DND-41 (cell line): ENCODE data around the gene CUTC.

Experiments
- EZH2 ChIP-seq: IDR thresholded peaks from 3 replicates; pipeline ENCODE4 v1.6.1; 2012; ENCODE audit warnings: borderline replicate concordance, low read depth, mild to moderate bottlenecking, moderate library complexity, low read length, inconsistent platforms; ENCODE audit not compliant: severe bottlenecking
- TF ChIP-seq, protein P1 (sequence below): IDR thresholded peaks from 2 replicates; pipeline ENCODE4 v1.5.1; 2012; ENCODE audit warnings: borderline replicate concordance, low read length, moderate library complexity, mild to moderate bottlenecking; ENCODE audit not compliant: poor library complexity, severe bottlenecking; ENCODE audit errors: extremely low read depth

- TF ChIP-seq, protein P1, sequence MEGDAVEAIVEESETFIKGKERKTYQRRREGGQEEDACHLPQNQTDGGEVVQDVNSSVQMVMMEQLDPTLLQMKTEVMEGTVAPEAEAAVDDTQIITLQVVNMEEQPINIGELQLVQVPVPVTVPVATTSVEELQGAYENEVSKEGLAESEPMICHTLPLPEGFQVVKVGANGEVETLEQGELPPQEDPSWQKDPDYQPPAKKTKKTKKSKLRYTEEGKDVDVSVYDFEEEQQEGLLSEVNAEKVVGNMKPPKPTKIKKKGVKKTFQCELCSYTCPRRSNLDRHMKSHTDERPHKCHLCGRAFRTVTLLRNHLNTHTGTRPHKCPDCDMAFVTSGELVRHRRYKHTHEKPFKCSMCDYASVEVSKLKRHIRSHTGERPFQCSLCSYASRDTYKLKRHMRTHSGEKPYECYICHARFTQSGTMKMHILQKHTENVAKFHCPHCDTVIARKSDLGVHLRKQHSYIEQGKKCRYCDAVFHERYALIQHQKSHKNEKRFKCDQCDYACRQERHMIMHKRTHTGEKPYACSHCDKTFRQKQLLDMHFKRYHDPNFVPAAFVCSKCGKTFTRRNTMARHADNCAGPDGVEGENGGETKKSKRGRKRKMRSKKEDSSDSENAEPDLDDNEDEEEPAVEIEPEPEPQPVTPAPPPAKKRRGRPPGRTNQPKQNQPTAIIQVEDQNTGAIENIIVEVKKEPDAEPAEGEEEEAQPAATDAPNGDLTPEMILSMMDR: no peak
- TF ChIP-seq EZH2: no peak
These were observed 46.5 kb upstream of the CUTC start for GRCh38 chr10:99685597-99685967.
